ENCODE data around the gene NEU2. TPM values are rescaled to one million over a fixed set of nuclear protein-coding genes. Genes with fewer than 3 reads are reported as not detected.

NEU2 gene
- total and polyA plus RNA-seq, 2 of the 13 experiments (the other 11 are each of a cell fraction or from before 2014, with no cell fraction given): not detected

DNA sequence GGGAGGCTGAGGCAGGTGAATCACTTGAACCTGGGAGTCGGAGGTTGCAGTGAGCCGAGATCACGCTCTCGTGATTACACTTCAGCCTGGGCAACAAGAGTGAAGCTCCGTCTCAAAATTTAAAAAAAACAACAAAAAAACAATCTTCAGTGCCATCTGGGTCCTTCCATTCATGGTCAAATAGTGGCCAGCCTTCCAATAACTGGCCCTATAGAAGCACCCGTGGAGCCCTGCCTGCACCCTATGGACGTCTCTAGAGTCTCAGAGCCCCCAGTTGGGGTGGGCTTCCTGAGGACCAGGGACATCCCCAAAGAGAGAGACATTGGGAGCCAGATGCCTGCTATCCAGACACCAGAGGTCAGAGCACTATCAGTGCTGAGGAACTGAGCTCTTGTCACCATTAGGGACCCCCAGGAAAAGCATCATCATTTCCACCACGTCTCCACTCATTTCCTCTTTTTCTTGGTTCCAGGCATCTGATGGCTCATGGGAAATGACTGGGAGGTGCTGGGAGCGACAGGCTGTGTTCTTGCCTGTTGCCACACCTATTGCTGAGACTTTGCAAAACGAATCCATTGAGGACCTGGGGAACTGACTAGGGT lies 9.4 kb downstream of the NEU2 start:
- Histone ChIP-seq H3K9ac (ENCODE audit: insufficient read depth, low read depth, low read length) (no peak overlapping the region), H3K4me2 (ENCODE audit: low read depth, low read length) (no peak overlapping the region), H3K27me3 (ENCODE audit: control insufficient read depth in 1 of 2, insufficient read depth in 2 of 2, low read length in 2 of 2) (peaks cover 5 to 59% of the 10 kb centered on the region in 2 experiments; a peak in 4 of 5 replicates), H2AFZ (ENCODE audit: low read length) (no peak overlapping the region), H3K4me3 (replicated peaks in 1 of 3; ENCODE audit: insufficient read depth in 1 of 3, low read depth in 2 of 3, low read length in 3 of 3) (no peak overlapping the region), H3K79me2 (ENCODE audit: insufficient read depth, low read length) (no peaks in the 10 kb centered on the region), H4K20me1 (ENCODE audit: insufficient read depth, low read length) (no peaks in the 10 kb centered on the region), H3K27ac (ENCODE audit: extremely low read length, insufficient read depth, low read length) (no peak overlapping the region), H3K9me3 (ENCODE audit: low read length) (no peaks in the 10 kb centered on the region), H3K36me3 (replicated peaks in 1 of 2; ENCODE audit: control insufficient read depth in 1 of 2, insufficient read depth in 2 of 2, low read length in 2 of 2) (no peaks in the 10 kb centered on the region), H3K4me1 (ENCODE audit: insufficient read depth, low read length) (0 out of 2 replicates have a peak, but pooled peaks cover 7% of the 10 kb centered on the region)
- ChIA-PET CTCF (ENCODE audit: low intra/inter-chr PET ratio, low total read pairs) (no interaction called here), POLR2A (no interaction called here)
- DNase-seq (ENCODE audit: low spot score) (no peak), ATAC-seq (no peak), FAIRE-seq (no peak)
- no TSS peak for BruUV-seq (replicated peaks)
- in situ Hi-C loops (cut with HindIII; ENCODE audit: extremely low pct_ligation_motif_present, low pct_unique_long_range_greater_than_20kb): no loop called here
- 37% methylated on average over 10 of the region's 10 CpGs for WGBS (ENCODE audit: low lambda C conversion rate)
- intact Hi-C loops (cut with micrococcal nuclease; ENCODE audit: unreplicated experiment): no loop called here
- TF ChIP-seq, protein P1, sequence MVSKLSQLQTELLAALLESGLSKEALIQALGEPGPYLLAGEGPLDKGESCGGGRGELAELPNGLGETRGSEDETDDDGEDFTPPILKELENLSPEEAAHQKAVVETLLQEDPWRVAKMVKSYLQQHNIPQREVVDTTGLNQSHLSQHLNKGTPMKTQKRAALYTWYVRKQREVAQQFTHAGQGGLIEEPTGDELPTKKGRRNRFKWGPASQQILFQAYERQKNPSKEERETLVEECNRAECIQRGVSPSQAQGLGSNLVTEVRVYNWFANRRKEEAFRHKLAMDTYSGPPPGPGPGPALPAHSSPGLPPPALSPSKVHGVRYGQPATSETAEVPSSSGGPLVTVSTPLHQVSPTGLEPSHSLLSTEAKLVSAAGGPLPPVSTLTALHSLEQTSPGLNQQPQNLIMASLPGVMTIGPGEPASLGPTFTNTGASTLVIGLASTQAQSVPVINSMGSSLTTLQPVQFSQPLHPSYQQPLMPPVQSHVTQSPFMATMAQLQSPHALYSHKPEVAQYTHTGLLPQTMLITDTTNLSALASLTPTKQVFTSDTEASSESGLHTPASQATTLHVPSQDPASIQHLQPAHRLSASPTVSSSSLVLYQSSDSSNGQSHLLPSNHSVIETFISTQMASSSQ (IDR thresholded peaks at IDR 0.05; ENCODE audit: low read depth): no peak
- TF ChIP-seq, protein P1 (CRISPR knock-in tag; IDR thresholded peaks at IDR 0.05; ENCODE audit: borderline replicate concordance): no peak
- TF ChIP-seq ZNF451 (CRISPR knock-in tag; IDR thresholded peaks at IDR 0.05) (no peak), CENPX (CRISPR knock-in tag; IDR thresholded peaks at IDR 0.05) (no peak), ZNF142 (CRISPR knock-in tag; IDR thresholded peaks at IDR 0.05) (no peak), TCF12 (IDR thresholded peaks at IDR 0.05) (no peak), TCF12 (CRISPR knock-in tag; IDR thresholded peaks at IDR 0.05) (no peak), POLR2A (IDR thresholded peaks at IDR 0.05; ENCODE audit: insufficient read depth in 1 of 2, low read depth in 2 of 2, low read length in 2 of 2) (no peak)
- TF ChIP-seq, protein P2, sequence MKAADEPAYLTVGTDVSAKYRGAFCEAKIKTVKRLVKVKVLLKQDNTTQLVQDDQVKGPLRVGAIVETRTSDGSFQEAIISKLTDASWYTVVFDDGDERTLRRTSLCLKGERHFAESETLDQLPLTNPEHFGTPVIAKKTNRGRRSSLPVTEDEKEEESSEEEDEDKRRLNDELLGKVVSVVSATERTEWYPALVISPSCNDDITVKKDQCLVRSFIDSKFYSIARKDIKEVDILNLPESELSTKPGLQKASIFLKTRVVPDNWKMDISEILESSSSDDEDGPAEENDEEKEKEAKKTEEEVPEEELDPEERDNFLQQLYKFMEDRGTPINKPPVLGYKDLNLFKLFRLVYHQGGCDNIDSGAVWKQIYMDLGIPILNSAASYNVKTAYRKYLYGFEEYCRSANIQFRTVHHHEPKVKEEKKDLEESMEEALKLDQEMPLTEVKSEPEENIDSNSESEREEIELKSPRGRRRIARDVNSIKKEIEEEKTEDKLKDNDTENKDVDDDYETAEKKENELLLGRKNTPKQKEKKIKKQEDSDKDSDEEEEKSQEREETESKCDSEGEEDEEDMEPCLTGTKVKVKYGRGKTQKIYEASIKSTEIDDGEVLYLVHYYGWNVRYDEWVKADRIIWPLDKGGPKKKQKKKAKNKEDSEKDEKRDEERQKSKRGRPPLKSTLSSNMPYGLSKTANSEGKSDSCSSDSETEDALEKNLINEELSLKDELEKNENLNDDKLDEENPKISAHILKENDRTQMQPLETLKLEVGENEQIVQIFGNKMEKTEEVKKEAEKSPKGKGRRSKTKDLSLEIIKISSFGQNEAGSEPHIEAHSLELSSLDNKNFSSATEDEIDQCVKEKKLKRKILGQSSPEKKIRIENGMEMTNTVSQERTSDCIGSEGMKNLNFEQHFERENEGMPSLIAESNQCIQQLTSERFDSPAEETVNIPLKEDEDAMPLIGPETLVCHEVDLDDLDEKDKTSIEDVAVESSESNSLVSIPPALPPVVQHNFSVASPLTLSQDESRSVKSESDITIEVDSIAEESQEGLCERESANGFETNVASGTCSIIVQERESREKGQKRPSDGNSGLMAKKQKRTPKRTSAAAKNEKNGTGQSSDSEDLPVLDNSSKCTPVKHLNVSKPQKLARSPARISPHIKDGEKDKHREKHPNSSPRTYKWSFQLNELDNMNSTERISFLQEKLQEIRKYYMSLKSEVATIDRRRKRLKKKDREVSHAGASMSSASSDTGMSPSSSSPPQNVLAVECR (CRISPR knock-in tag; IDR thresholded peaks at IDR 0.05; ENCODE audit: borderline replicate concordance): no peak

Data from HepG2 (cell line).